Measurements from ENCODE around the gene SMIM29.

- TF ChIP-seq EZH2 (IDR thresholded peaks at IDR 0.05; ENCODE audit: insufficient read depth, low read length), result no peak
- no peak for TF ChIP-seq CTCF (IDR thresholded peaks at IDR 0.05; ENCODE audit: insufficient read depth, low read depth, low read length)
Measured at GRCh38 chr6:34226731-34227586, 21.8 kb downstream of the SMIM29 start.
